ENCODE measurements around the gene DHRS12.

The DHRS12 gene

GRCh38 chr13:51759240-51759639 is 44.7 kb downstream of the DHRS12 start:
- H3K27me3 ChIP-seq (ENCODE audit: insufficient read depth, poor library complexity, severe bottlenecking): no peaks in the 10 kb centered on the region
- TF ChIP-seq CTCF (IDR thresholded peaks at IDR 0.05; ENCODE audit: poor library complexity, severe bottlenecking): no peak
- no peak overlapping the region for H3K27ac ChIP-seq (ENCODE audit: poor library complexity, severe bottlenecking)
- no peaks in the 10 kb centered on the region for H3K9me3 ChIP-seq (ENCODE audit: severe bottlenecking)
- H3K4me1 ChIP-seq (ENCODE audit: insufficient read depth, poor library complexity, severe bottlenecking): no peaks in the 10 kb centered on the region
- DNase-seq (ENCODE audit: low spot score) (no peak), ATAC-seq (ENCODE audit: low read depth) (no peak; the same call in 2 of the 3 replicates)
- peaks cover 80% of the 10 kb centered on the region for H3K36me3 ChIP-seq (ENCODE audit: low read depth)
- no peak overlapping the region for H3K4me3 ChIP-seq (ENCODE audit: severe bottlenecking)

- Histone ChIP-seq H3K36me3 (ENCODE audit: low read depth) (peaks cover 80% of the 10 kb centered on the region), H3K27me3 (ENCODE audit: insufficient read depth, poor library complexity, severe bottlenecking) (no peaks in the 10 kb centered on the region), H3K27ac (ENCODE audit: poor library complexity, severe bottlenecking) (no peak overlapping the region), H3K4me1 (ENCODE audit: insufficient read depth, poor library complexity, severe bottlenecking) (no peaks in the 10 kb centered on the region), H3K9me3 (ENCODE audit: severe bottlenecking) (no peaks in the 10 kb centered on the region), H3K4me3 (ENCODE audit: severe bottlenecking) (no peak overlapping the region)
- TF ChIP-seq CTCF (IDR thresholded peaks at IDR 0.05; ENCODE audit: poor library complexity, severe bottlenecking): no peak
- ATAC-seq (ENCODE audit: low read depth) (no peak), DNase-seq (ENCODE audit: low spot score) (no peak)
Observed at GRCh38 chr13:51758691-51759090, 45.3 kb downstream of the DHRS12 start.

GRCh38 chr13:51756651-51757050 is 47.3 kb downstream of the DHRS12 start:
- no peak overlapping the region for H3K4me3 ChIP-seq (ENCODE audit: severe bottlenecking)
- no peak for DNase-seq (ENCODE audit: low spot score)
- peaks cover 87% of the 10 kb centered on the region for H3K36me3 ChIP-seq (ENCODE audit: low read depth)
- H3K27ac ChIP-seq (ENCODE audit: poor library complexity, severe bottlenecking): no peak overlapping the region
- H3K4me1 ChIP-seq (ENCODE audit: insufficient read depth, poor library complexity, severe bottlenecking): no peaks in the 10 kb centered on the region
- H3K9me3 ChIP-seq (ENCODE audit: severe bottlenecking): no peaks in the 10 kb centered on the region
- no peak for ATAC-seq (ENCODE audit: low read depth)
- no peak for TF ChIP-seq CTCF (IDR thresholded peaks at IDR 0.05; ENCODE audit: poor library complexity, severe bottlenecking)
- H3K27me3 ChIP-seq (ENCODE audit: insufficient read depth, poor library complexity, severe bottlenecking): no peaks in the 10 kb centered on the region

GRCh38 chr13:51747438-51748434 is 56.2 kb downstream of the DHRS12 start:
- TF ChIP-seq CTCF (IDR thresholded peaks at IDR 0.05; ENCODE audit: poor library complexity, severe bottlenecking): no peak

GRCh38 chr13:51746802-51747201 is 57.2 kb downstream of the DHRS12 start:
- H3K9me3 ChIP-seq (ENCODE audit: severe bottlenecking): peaks cover 2% of the 10 kb centered on the region
- peaks cover 69% of the 10 kb centered on the region for H3K36me3 ChIP-seq (ENCODE audit: low read depth)
- H3K27ac ChIP-seq (ENCODE audit: poor library complexity, severe bottlenecking): no peak overlapping the region
- ATAC-seq (ENCODE audit: low read depth) (no peak), DNase-seq (ENCODE audit: low spot score) (no peak)
- no peak for TF ChIP-seq CTCF (IDR thresholded peaks at IDR 0.05; ENCODE audit: poor library complexity, severe bottlenecking)
- no peak overlapping the region for H3K4me3 ChIP-seq (ENCODE audit: severe bottlenecking)
- no peaks in the 10 kb centered on the region for H3K27me3 ChIP-seq (ENCODE audit: insufficient read depth, poor library complexity, severe bottlenecking)
- H3K4me1 ChIP-seq (ENCODE audit: insufficient read depth, poor library complexity, severe bottlenecking): no peaks in the 10 kb centered on the region

More at GRCh38 chr13:51747438-51748434, 56.2 kb downstream of the DHRS12 start:
- no peak overlapping the region for H3K4me3 ChIP-seq (ENCODE audit: severe bottlenecking)
- no peak for DNase-seq (ENCODE audit: low spot score)
- no peak for ATAC-seq (ENCODE audit: low read depth)
- no peaks in the 10 kb centered on the region for H3K27me3 ChIP-seq (ENCODE audit: insufficient read depth, poor library complexity, severe bottlenecking)
- peaks cover 2% of the 10 kb centered on the region for H3K9me3 ChIP-seq (ENCODE audit: severe bottlenecking)
- no peaks in the 10 kb centered on the region for H3K4me1 ChIP-seq (ENCODE audit: insufficient read depth, poor library complexity, severe bottlenecking)
- H3K36me3 ChIP-seq (ENCODE audit: low read depth): peaks cover 78% of the 10 kb centered on the region
- H3K27ac ChIP-seq (ENCODE audit: poor library complexity, severe bottlenecking): no peak overlapping the region

Measured in RWPE2 (cell line).